Uterus (tissue), 2 donors: ENCODE measurements around the gene MAP4K1.

ENCODE experiments used
- CTCF ChIP-seq, 4 experiments: fragments of 200-600 bp in 2 of 4; fragments of 450-650 bp in 2 of 4; sonication (generic) in 2 of 4; IDR thresholded peaks; one replicate each; pipeline ENCODE4 v1.5.1; 2016 to 2019; ENCODE audit warnings: antibody characterized with exemption in 4 of 4, mild to moderate bottlenecking in 2 of 4, moderate library complexity in 1 of 4
- POLR2A ChIP-seq, 2 donors: fragments of 450-650 bp; IDR thresholded peaks; one replicate each; pipeline ENCODE4 v1.6.1; 2016; ENCODE audit warnings: antibody characterized with exemption in 2 of 2, mild to moderate bottlenecking in 1 of 2, moderate library complexity in 1 of 2

GRCh38 chr19:38538386-38538785 is 79.4 kb downstream of the MAP4K1 start:
- TF ChIP-seq CTCF (IDR thresholded peaks at IDR 0.05) (no peak), POLR2A (IDR thresholded peaks at IDR 0.05) (no peak)
